Right lobe of liver (tissue), 4 donors: Measurements from ENCODE around the gene USE1.

Experiments used
- POLR2A ChIP-seq: fragments of 450-650 bp; IDR thresholded peaks from one replicate; pipeline ENCODE4 v1.6.1; 2017; ENCODE audit warnings: antibody characterized with exemption, mild to moderate bottlenecking
- TF ChIP-seq, protein P1 (sequence below), 4 donors: fragments of 200-600 bp in 3 of 4; fragments of 450-650 bp in 1 of 4; IDR thresholded peaks; one replicate each; pipeline versions ENCODE4 v1.5.1 to v1.8.0; 2016 to 2022; ENCODE audit warnings: antibody characterized with exemption in 4 of 4, mild to moderate bottlenecking in 2 of 4
- donor health status: DM: no; HTN: no; CAD: no.
- donor health status: DM: no; HTN: no; CAD: no.
- donor health status: DM: no; HTN: yes; CAD: no.

DNA sequence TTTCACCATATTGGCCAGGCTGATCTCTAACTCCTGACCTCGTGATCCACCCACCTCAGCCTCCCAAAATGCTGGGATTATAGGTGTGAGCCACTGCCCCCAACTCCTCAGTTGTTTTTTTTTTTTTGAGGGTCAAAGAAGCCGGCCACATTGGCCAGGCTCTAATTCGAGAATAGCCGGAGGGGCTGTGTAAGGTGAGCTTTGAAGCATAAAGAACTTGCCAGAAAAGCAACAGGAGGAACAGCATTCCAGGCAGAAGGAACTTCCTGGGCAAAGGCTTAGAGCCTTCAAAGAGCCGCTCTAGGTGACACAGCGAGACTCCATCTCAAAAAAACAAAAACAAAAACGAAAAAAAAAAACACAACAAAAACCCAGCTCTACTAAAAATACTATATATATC lies 50.9 kb downstream of the USE1 start:
- TF ChIP-seq, protein P1, sequence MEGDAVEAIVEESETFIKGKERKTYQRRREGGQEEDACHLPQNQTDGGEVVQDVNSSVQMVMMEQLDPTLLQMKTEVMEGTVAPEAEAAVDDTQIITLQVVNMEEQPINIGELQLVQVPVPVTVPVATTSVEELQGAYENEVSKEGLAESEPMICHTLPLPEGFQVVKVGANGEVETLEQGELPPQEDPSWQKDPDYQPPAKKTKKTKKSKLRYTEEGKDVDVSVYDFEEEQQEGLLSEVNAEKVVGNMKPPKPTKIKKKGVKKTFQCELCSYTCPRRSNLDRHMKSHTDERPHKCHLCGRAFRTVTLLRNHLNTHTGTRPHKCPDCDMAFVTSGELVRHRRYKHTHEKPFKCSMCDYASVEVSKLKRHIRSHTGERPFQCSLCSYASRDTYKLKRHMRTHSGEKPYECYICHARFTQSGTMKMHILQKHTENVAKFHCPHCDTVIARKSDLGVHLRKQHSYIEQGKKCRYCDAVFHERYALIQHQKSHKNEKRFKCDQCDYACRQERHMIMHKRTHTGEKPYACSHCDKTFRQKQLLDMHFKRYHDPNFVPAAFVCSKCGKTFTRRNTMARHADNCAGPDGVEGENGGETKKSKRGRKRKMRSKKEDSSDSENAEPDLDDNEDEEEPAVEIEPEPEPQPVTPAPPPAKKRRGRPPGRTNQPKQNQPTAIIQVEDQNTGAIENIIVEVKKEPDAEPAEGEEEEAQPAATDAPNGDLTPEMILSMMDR (IDR thresholded peaks at IDR 0.05): no peak
- TF ChIP-seq POLR2A: no peak
